ENCODE data around the gene SORCS2.

Gene SORCS2

GRCh38 chr4:7677086-7677485, 484.7 kb downstream of the SORCS2 start:
- Mint-ChIP-seq H3K27ac (peak overlapping the region; percentile 58), H3K36me3 (no peaks in the 10 kb centered on the region), H3K4me3 (no peak overlapping the region), H3K4me1 (peaks cover 9% of the 10 kb centered on the region), H3K9me3 (no peaks in the 10 kb centered on the region)
- ATAC-seq: no peak
- no peak for DNase-seq (ENCODE audit: low spot score in 2 of 2)

GRCh38 chr4:7677799-7678301, 485.5 kb downstream of the SORCS2 start:
- ATAC-seq: no peak
- no peaks in the 10 kb centered on the region for H3K9me3 Mint-ChIP-seq

GRCh38 chr4:7678318-7678852, 486.0 kb downstream of the SORCS2 start:
- ATAC-seq: no peak
- Mint-ChIP-seq H3K36me3 (no peaks in the 10 kb centered on the region), H3K4me1 (peaks cover 9% of the 10 kb centered on the region), H3K4me3 (no peak overlapping the region), H3K9me3 (no peaks in the 10 kb centered on the region), H3K27ac (no peak overlapping the region)
- DNase-seq (ENCODE audit: low spot score in 2 of 2): no peak

More at GRCh38 chr4:7677799-7678301, 485.5 kb downstream of the SORCS2 start:
- H3K36me3 Mint-ChIP-seq: no peaks in the 10 kb centered on the region
- H3K27ac Mint-ChIP-seq: no peak overlapping the region
- no peak for DNase-seq (ENCODE audit: low spot score in 2 of 2)
- H3K4me1 Mint-ChIP-seq: peaks cover 9% of the 10 kb centered on the region
- H3K4me3 Mint-ChIP-seq: no peak overlapping the region

GRCh38 chr4:7679406-7680040, 487.2 kb downstream of the SORCS2 start:
- Mint-ChIP-seq H3K9me3 (no peaks in the 10 kb centered on the region), H3K4me1 (peaks cover 9% of the 10 kb centered on the region), H3K36me3 (no peaks in the 10 kb centered on the region), H3K4me3 (no peak overlapping the region), H3K27ac (no peak overlapping the region)
- ATAC-seq (no peak), DNase-seq (ENCODE audit: low spot score in 2 of 2) (no peak)

DNA sequence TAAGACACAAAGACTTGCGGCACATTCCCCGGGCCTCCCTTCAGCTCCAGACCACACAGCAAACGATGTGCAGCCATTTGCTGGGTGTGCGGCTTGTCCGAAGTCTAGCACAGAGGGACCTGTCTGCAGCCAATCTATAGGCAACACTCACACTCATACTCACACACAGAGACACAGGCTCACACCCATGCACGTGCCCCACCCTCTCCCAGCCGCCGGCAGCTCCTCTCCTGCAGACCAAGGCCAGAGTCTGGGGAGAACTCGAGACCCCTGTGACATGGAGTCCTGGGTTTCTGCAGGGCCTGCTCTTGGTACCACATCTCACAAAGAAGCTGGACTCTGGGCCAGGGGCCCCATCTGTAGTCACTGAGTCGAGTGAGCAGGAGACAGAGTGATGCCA, 487.8 kb downstream of the SORCS2 start:
- no peak for ATAC-seq
- H3K27ac Mint-ChIP-seq: no peak overlapping the region
- H3K36me3 Mint-ChIP-seq: no peaks in the 10 kb centered on the region
- H3K4me3 Mint-ChIP-seq: no peak overlapping the region
- no peak for DNase-seq (ENCODE audit: low spot score in 2 of 2)
- no peaks in the 10 kb centered on the region for H3K9me3 Mint-ChIP-seq
- H3K4me1 Mint-ChIP-seq: peaks cover 9% of the 10 kb centered on the region

GRCh38 chr4:7680731-7681130, 488.4 kb downstream of the SORCS2 start:
- no peak overlapping the region for H3K27ac Mint-ChIP-seq
- no peak overlapping the region for H3K4me3 Mint-ChIP-seq
- no peaks in the 10 kb centered on the region for H3K36me3 Mint-ChIP-seq
- DNase-seq (ENCODE audit: low spot score in 2 of 2): no peak
- H3K9me3 Mint-ChIP-seq: no peaks in the 10 kb centered on the region
- peaks cover 9% of the 10 kb centered on the region for H3K4me1 Mint-ChIP-seq
- ATAC-seq: no peak

- H3K27ac Mint-ChIP-seq: no peak overlapping the region
- H3K9me3 Mint-ChIP-seq: no peaks in the 10 kb centered on the region
- no peak overlapping the region for H3K4me3 Mint-ChIP-seq
- DNase-seq (ENCODE audit: low spot score in 2 of 2): no peak
- H3K4me1 Mint-ChIP-seq: no peaks in the 10 kb centered on the region
- H3K36me3 Mint-ChIP-seq: no peaks in the 10 kb centered on the region
- ATAC-seq: no peak
Observed at GRCh38 chr4:7683126-7683703, 490.9 kb downstream of the SORCS2 start.

DNA sequence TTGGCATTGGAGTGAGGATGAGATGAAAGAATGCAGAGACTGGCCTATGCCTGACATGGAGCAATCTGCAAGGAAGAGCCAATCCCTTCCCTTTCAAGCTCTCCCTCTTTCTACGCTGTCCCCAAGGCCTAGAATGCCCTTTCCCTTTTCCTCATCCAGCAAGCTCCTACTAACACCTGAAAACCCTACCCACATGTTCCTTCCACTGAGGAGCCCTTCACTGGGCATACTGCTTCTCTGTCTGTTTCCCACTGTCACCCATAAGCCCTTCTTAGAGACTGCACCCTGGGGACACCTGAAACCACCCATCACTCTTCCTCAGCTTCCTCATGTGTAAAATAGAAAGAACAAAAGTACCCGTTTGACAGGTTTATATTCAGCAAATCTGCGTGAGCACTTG, 492.0 kb downstream of the SORCS2 start:
- H3K9me3 Mint-ChIP-seq: no peaks in the 10 kb centered on the region
- H3K27ac Mint-ChIP-seq: no peak overlapping the region
- H3K36me3 Mint-ChIP-seq: no peaks in the 10 kb centered on the region
- no peak overlapping the region for H3K4me3 Mint-ChIP-seq
- H3K4me1 Mint-ChIP-seq: no peaks in the 10 kb centered on the region
- no peak for DNase-seq (ENCODE audit: low spot score in 2 of 2)
- ATAC-seq: no peak

DNA sequence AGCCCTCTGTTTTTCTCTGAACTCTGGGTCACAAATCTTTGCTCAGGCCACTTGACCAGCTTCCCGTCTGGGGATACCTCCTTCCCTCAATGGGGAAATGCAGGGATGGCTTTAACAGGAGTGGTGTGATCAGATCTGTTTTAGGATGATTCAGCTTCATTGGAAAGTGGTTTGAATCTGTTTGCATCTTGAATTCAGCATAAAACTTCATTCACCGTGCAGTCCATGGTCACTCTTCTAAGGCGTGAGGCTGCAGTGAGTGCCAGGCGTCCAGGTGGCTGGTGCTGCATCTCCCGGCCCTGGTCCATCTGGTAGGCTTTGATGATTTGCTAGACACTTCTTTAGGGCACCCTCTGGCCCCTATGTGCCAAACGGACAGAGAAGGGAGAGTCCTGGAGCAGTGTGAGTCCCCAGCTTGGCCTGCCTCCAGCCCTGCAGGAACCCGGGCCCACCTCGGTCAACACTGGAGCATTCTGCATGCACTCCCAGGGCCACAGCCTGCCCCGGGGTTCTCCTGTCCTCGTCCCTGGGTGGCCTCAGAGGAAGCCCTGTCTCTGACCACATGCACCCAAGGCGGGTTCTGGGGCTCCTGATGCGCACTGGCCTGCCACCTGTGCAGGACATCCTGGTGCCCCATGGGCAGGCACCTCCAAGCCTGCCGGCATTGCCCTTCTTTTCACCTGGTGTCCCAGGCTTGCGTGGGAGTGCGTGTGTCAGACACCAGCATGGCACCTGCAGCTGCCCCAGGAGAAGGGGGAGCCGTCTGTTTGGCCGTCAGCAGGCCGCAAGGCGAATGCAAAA, 493.9 kb downstream of the SORCS2 start:
- H3K4me3 Mint-ChIP-seq: no peak overlapping the region
- DNase-seq (ENCODE audit: low spot score in 2 of 2) (no peak), ATAC-seq (no peak)
- no peaks in the 10 kb centered on the region for H3K4me1 Mint-ChIP-seq
- H3K9me3 Mint-ChIP-seq: no peaks in the 10 kb centered on the region
- no peak overlapping the region for H3K27ac Mint-ChIP-seq
- no peaks in the 10 kb centered on the region for H3K36me3 Mint-ChIP-seq

- Mint-ChIP-seq H3K4me3 (no peak overlapping the region), H3K27ac (no peak overlapping the region), H3K4me1 (no peaks in the 10 kb centered on the region), H3K9me3 (no peaks in the 10 kb centered on the region), H3K36me3 (no peaks in the 10 kb centered on the region)
- DNase-seq (ENCODE audit: low spot score in 2 of 2): no peak
- no peak for ATAC-seq
Observed at GRCh38 chr4:7687006-7687405, 494.7 kb downstream of the SORCS2 start.

DNA sequence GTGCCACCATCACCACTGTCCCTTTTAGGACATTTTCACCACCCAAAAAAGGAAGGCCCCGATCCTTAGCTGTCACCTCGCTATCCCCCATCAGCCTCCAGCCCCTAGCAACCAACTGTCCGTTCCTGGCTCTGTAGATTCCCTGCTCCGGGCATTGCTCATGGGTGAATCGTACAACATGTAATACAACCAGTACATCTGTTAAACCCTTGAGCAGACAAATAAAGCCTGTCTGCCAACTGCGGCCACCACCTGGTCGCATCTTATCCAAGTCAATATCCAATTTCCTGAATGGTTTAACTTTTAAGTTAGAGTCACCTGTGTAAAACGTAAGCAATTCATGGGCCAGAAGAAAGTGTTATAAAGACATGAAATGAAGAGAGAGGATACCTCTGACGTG, 495.5 kb downstream of the SORCS2 start:
- H3K36me3 Mint-ChIP-seq: no peaks in the 10 kb centered on the region
- no peaks in the 10 kb centered on the region for H3K4me1 Mint-ChIP-seq
- ATAC-seq: no peak
- H3K9me3 Mint-ChIP-seq: no peaks in the 10 kb centered on the region
- no peak overlapping the region for H3K27ac Mint-ChIP-seq
- H3K4me3 Mint-ChIP-seq: no peak overlapping the region
- DNase-seq (ENCODE audit: low spot score in 2 of 2): no peak

- Mint-ChIP-seq H3K9me3 (peaks cover 2% of the 10 kb centered on the region), H3K36me3 (no peaks in the 10 kb centered on the region), H3K27ac (no peak overlapping the region), H3K4me3 (no peak overlapping the region), H3K4me1 (peaks cover 5% of the 10 kb centered on the region)
- ATAC-seq: no peak
- no peak for DNase-seq (ENCODE audit: low spot score in 2 of 2)
Observed at GRCh38 chr4:7689773-7690693, 497.7 kb downstream of the SORCS2 start.

- H3K4me1 Mint-ChIP-seq: peaks cover 7% of the 10 kb centered on the region
- ATAC-seq (no peak), DNase-seq (ENCODE audit: low spot score in 2 of 2) (no peak)
- H3K36me3 Mint-ChIP-seq: no peaks in the 10 kb centered on the region
- H3K27ac Mint-ChIP-seq: no peak overlapping the region
- H3K4me3 Mint-ChIP-seq: no peak overlapping the region
- H3K9me3 Mint-ChIP-seq: peaks cover 3% of the 10 kb centered on the region
Observed at GRCh38 chr4:7691061-7691460, 498.7 kb downstream of the SORCS2 start.

DNA sequence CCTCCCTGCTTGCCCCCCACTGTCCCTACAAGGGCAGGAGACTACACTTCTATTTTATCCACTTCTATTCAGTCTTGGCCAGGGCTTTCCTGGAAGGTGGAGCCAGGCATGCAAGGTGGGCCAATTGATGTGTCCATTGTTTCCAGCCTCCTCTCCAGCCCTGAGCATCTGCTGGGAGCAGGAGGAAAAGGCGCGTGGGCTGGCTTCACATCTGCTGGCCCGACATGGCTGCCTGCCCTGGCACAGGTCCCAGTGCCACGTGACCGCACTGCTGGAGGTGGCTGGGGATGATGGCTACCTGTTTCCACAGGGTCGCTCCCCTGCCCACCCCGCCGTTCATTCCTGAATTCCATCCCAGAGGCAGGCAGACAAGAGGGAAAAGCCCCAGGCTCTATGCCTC, 499.6 kb downstream of the SORCS2 start:
- ATAC-seq (no peak), DNase-seq (ENCODE audit: low spot score in 2 of 2) (no peak)
- H3K4me1 Mint-ChIP-seq: peaks cover 7% of the 10 kb centered on the region
- H3K27ac Mint-ChIP-seq: no peak overlapping the region
- peaks cover 3% of the 10 kb centered on the region for H3K9me3 Mint-ChIP-seq
- H3K36me3 Mint-ChIP-seq: no peaks in the 10 kb centered on the region
- no peak overlapping the region for H3K4me3 Mint-ChIP-seq
